Mesenteric fat pad (tissue), 1 donor: ENCODE data around the gene SYS1. TPM values are rescaled to one million over a fixed set of nuclear protein-coding genes. Genes with fewer than 3 reads are reported as not detected.

Experiments
- DNase-seq: peaks from one replicate; pipeline ENCODE4 v3.0.0-alpha.2; 2020; ENCODE audit warnings: low spot score
- long read RNA-seq: library from polyadenylated mRNA; unstranded; transcript quantifications from one replicate; pipeline ENCODE4 v2.0.0, GENCODE V29; 2020
- total RNA-seq: library from RNA; stranded (reverse); fragmentation: NEBNext Ultra II Directional; extraction: Animal tissue kit (Norgen Biotek cat#: 25700); gene quantifications from one replicate; pipeline ENCODE4 v1.2.1, GENCODE V29; 2021
- donor health status: DM: yes; HTN: yes; CAD: no.

Gene SYS1
- 23.8 TPM for total RNA-seq
- long read RNA-seq, transcript SYS1-201 (4 exons, 2,862 nt): major isoform, 119 of 128 reads
- long read RNA-seq, partial matches to known transcripts: 0 of 128 reads
- long read RNA-seq, other reads (novel, unspliced or antisense): 5 of 128 reads

GRCh38 chr20:45362804-45363610, at the start of gene SYS1:
SYS1 (plus strand) TSS chr20:45363156; CDS start chr20:45363532, 376 bp downstream.
- DNase-seq: peak; percentile 100

GRCh38 chr20:45313943-45314342, 49.0 kb upstream of the SYS1 start:
- DNase-seq: no peak

- DNase-seq: no peak
These were observed 47.3 kb upstream of the SYS1 start for GRCh38 chr20:45315672-45316071.

GRCh38 chr20:45316150-45317080, 46.5 kb upstream of the SYS1 start:
- no peak for DNase-seq

GRCh38 chr20:45317826-45318225, 45.1 kb upstream of the SYS1 start:
- DNase-seq: no peak

GRCh38 chr20:45318386-45318939, 44.5 kb upstream of the SYS1 start:
- DNase-seq: no peak

- DNase-seq: no peak
These were observed 44.0 kb upstream of the SYS1 start for GRCh38 chr20:45318948-45319347.

- no peak for DNase-seq
These were observed 41.9 kb upstream of the SYS1 start for GRCh38 chr20:45320948-45321595.

- DNase-seq: no peak
These were observed 40.0 kb upstream of the SYS1 start for GRCh38 chr20:45322952-45323383.

GRCh38 chr20:45323731-45324130, 39.2 kb upstream of the SYS1 start:
- DNase-seq: no peak

- DNase-seq: no peak
These were observed 37.6 kb upstream of the SYS1 start for GRCh38 chr20:45325371-45325770.

GRCh38 chr20:45328451-45328850, 34.5 kb upstream of the SYS1 start:
- no peak for DNase-seq

GRCh38 chr20:45329497-45330319, 33.2 kb upstream of the SYS1 start:
- DNase-seq: no peak

- no peak for DNase-seq
These were observed 32.5 kb upstream of the SYS1 start for GRCh38 chr20:45330476-45330875.

- DNase-seq: no peak
These were observed 26.2 kb upstream of the SYS1 start for GRCh38 chr20:45336530-45337366.

- DNase-seq: no peak
These were observed 25.4 kb upstream of the SYS1 start for GRCh38 chr20:45337367-45338120.

- DNase-seq: no peak
These were observed 24.6 kb upstream of the SYS1 start for GRCh38 chr20:45338121-45339030.
